Gastroesophageal sphincter (tissue), 4 donors: ENCODE results near the gene ANO4. TPM values are rescaled to one million over a fixed set of nuclear protein-coding genes. Genes with fewer than 3 reads are reported as not detected.

Experiments used
- ATAC-seq: fragments of 150-250 bp; one replicate; pipeline ENCODE4 v1.9.1; 2016; ENCODE audit warnings: mild to moderate bottlenecking, moderate library complexity
- H3K27ac ChIP-seq, 4 donors: fragments of 200-600 bp; sonication (generic) in 3 of 4; 1 replicate in 3 of 4; 2 replicates in 1 of 4; pipeline ENCODE4 v1.5.1; 2016 to 2019
- H3K27me3 ChIP-seq: fragments of 200-600 bp; sonication (generic); one replicate; pipeline ENCODE4 v1.5.1; 2019
- H3K36me3 ChIP-seq, 2 donors: fragments of 200-600 bp; sonication (generic); one replicate each; pipeline ENCODE4 v1.5.1; 2019; ENCODE audit warnings: control low read depth in 1 of 2
- H3K4me1 ChIP-seq, 3 donors: fragments of 200-600 bp; sonication (generic); 1 replicate in 2 of 3; 2 replicates in 1 of 3; pipeline ENCODE4 v1.5.1; 2016 to 2019; ENCODE audit warnings: control low read depth in 2 of 3
- H3K4me3 ChIP-seq, 2 donors: fragments of 200-600 bp; sonication (generic); one replicate each; pipeline ENCODE4 v1.5.1; 2019; ENCODE audit warnings: mild to moderate bottlenecking in 1 of 2, moderate library complexity in 1 of 2
- H3K9me3 ChIP-seq, 3 donors: fragments of 200-600 bp; sonication (generic); one replicate each; pipeline ENCODE4 v1.5.1; 2017 to 2019; ENCODE audit warnings: control low read depth in 2 of 3
- CTCF ChIP-seq, 4 experiments: fragments of 200-600 bp in 2 of 4; fragments of 450-650 bp in 2 of 4; sonication (generic) in 1 of 4; IDR thresholded peaks; one replicate each; pipeline ENCODE4 v1.5.1; 2017 to 2019; ENCODE audit warnings: antibody characterized with exemption in 4 of 4, mild to moderate bottlenecking in 2 of 4, moderate library complexity in 2 of 4
- EP300 ChIP-seq: sonication (generic); formaldehyde crosslinking; IDR thresholded peaks from one replicate; pipeline ENCODE4 v1.6.1; 2017; ENCODE audit warnings: antibody characterized with exemption, mild to moderate bottlenecking
- POLR2A ChIP-seq, 2 donors: fragments of 450-650 bp; IDR thresholded peaks; one replicate each; pipeline ENCODE4 v1.6.1; 2017; ENCODE audit warnings: antibody characterized with exemption in 2 of 2, mild to moderate bottlenecking in 2 of 2, moderate library complexity in 1 of 2
- POLR2AphosphoS5 ChIP-seq: sonication (generic); formaldehyde crosslinking; IDR thresholded peaks from one replicate; pipeline ENCODE4 v1.6.1; 2017; ENCODE audit warnings: antibody characterized with exemption
- WGBS, 2 donors: methylation state at CpG; one replicate each; pipeline ENCODE4 v1.1.5; 2018; ENCODE audit warnings: low coverage in 1 of 2; 5-methylcytosine and 5-hydroxymethylcytosine counted together
- total RNA-seq, 4 donors: library from RNA; depleted of rRNA; stranded (reverse); fragments of >200 nt; gene quantifications; one replicate each; pipeline ENCODE4 v1.1.0, GENCODE V29; 2016

Gene ANO4
- total RNA-seq, 4 donors from 2014 or later = 0.08 to 0.30 (median 0.13) TPM; not detected in 1

GRCh38 chr12:101044512-101045059 lies 250.0 kb downstream of the ANO4 start:
- TF ChIP-seq POLR2A (IDR thresholded peaks at IDR 0.05) (no peak), EP300 (no peak), POLR2AphosphoS5 (no peak), CTCF (IDR thresholded peaks at IDR 0.05) (no peak)
- ATAC-seq = no peak

GRCh38 chr12:101045486-101046464 lies 251.2 kb downstream of the ANO4 start:
- Histone ChIP-seq H3K27ac (no peak overlapping the region), H3K4me3 (no peak overlapping the region), H3K9me3 (no peaks in the 10 kb centered on the region), H3K36me3 (no peaks in the 10 kb centered on the region), H3K27me3 (no peaks in the 10 kb centered on the region), H3K4me1 (no peaks in the 10 kb centered on the region)
- WGBS, 2 donors = 34 to 73% methylated on average over 4 to 5 of the region's 7 CpGs
- TF ChIP-seq POLR2A (IDR thresholded peaks at IDR 0.05) = no peak
- no peak for TF ChIP-seq EP300
- TF ChIP-seq CTCF (IDR thresholded peaks at IDR 0.05) = no peak
- TF ChIP-seq POLR2AphosphoS5 = no peak
- ATAC-seq = no peak

More at GRCh38 chr12:101044512-101045059, 250.0 kb downstream of the ANO4 start:
- 60 to 87% methylated on average over 2 of the region's 2 CpGs for WGBS, 2 donors
- Histone ChIP-seq H3K4me3 (no peak overlapping the region), H3K27ac (no peak overlapping the region), H3K4me1 (no peaks in the 10 kb centered on the region), H3K36me3 (no peaks in the 10 kb centered on the region), H3K27me3 (no peaks in the 10 kb centered on the region), H3K9me3 (no peaks in the 10 kb centered on the region)

GRCh38 chr12:101047652-101048051 lies 253.1 kb downstream of the ANO4 start:
- Histone ChIP-seq H3K36me3 (no peaks in the 10 kb centered on the region), H3K4me3 (no peak overlapping the region), H3K4me1 (no peaks in the 10 kb centered on the region), H3K27ac (no peak overlapping the region), H3K27me3 (no peaks in the 10 kb centered on the region), H3K9me3 (no peaks in the 10 kb centered on the region)
- TF ChIP-seq EP300 (no peak), POLR2A (IDR thresholded peaks at IDR 0.05) (no peak), CTCF (IDR thresholded peaks at IDR 0.05) (no peak), POLR2AphosphoS5 (no peak)
- no peak for ATAC-seq
- 68 to 75% methylated on average over 1 of the region's 1 CpG for WGBS, 2 donors

- Histone ChIP-seq H3K27ac (no peak overlapping the region), H3K4me1 (no peaks in the 10 kb centered on the region), H3K27me3 (no peaks in the 10 kb centered on the region), H3K36me3 (no peaks in the 10 kb centered on the region), H3K4me3 (no peak overlapping the region), H3K9me3 (no peaks in the 10 kb centered on the region)
- WGBS, 2 donors = 0 to 17% methylated on average over 1 of the region's 1 CpG
- TF ChIP-seq EP300 (no peak), CTCF (IDR thresholded peaks at IDR 0.05) (no peak), POLR2A (IDR thresholded peaks at IDR 0.05) (no peak), POLR2AphosphoS5 (no peak)
- no peak for ATAC-seq
These were observed 256.1 kb downstream of the ANO4 start for GRCh38 chr12:101050631-101051030.
